ENCODE data around the gene IMMP2L.

Gene IMMP2L

GRCh38 chr7:110803602-110804143 lies 758.6 kb downstream of the IMMP2L start:
- no peak for DNase-seq (ENCODE audit: low read depth)

DNA sequence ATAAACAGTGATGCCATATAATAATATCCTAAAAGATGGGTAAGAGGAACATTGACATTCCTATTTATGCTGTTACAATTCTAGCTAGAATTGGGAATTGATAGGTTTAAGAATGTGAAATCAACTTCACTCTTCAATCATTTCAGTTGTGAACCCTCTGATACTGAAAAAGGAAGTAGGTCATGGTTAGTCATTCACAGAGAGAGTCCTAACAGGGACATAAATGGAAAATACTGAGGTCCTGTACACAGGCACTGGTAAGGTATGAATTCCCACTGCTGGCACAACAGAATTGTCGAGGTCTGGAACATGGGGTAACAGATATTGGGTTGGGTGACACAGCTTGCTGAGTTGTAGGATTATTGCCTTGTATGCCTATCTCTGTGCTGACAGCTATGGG lies 760.8 kb downstream of the IMMP2L start:
- no peak for DNase-seq (ENCODE audit: low read depth)

GRCh38 chr7:110800984-110801383 lies 761.3 kb downstream of the IMMP2L start:
- no peak for DNase-seq (ENCODE audit: low read depth)

- DNase-seq (ENCODE audit: low read depth) = no peak
These were observed 764.6 kb downstream of the IMMP2L start for GRCh38 chr7:110797656-110798055.

GRCh38 chr7:110790992-110791391 lies 771.3 kb downstream of the IMMP2L start:
- no peak for DNase-seq (ENCODE audit: low read depth)

GRCh38 chr7:110786328-110786965 lies 775.8 kb downstream of the IMMP2L start:
- no peak for DNase-seq (ENCODE audit: low read depth)

- no peak for DNase-seq (ENCODE audit: low read depth)
These were observed 777.5 kb downstream of the IMMP2L start for GRCh38 chr7:110784749-110785148.

DNA sequence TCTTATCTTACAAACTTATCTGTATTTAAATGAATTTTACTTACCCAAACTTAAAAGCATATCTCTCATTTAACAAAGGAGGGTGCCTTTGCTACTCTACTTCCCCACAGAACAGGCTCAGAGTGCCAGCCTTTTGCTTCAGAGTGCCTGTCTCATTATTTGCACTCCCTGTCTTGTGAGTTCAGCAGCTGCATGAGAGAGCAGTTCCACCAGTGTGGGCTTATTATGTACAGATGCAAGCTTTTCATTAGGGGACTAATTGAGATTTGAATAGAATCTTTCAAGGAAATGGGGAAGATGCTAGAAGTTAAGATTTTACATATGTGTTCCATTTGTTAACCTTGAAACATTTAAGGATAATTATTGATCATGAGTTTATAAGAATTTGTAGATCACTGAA lies 781.6 kb downstream of the IMMP2L start:
- DNase-seq (ENCODE audit: low read depth) = no peak

DNA sequence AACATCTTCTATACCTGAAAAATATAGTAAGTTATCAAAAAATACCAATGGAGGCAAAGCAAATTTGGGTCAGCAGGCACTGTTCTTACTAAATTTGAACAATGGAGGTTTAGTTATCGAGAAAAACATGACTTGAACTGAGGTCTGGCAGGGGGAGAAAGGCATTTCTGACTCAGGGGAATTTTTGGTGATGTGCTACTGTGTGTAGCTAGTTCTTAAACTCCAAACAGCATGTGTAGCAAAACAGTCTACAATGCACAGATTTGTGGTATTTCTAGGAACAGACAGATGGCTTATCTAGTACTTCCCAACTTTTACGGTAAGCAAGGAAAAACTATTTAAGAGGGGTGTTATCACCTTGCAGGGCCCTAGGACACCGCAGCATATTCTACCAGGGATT lies 783.0 kb downstream of the IMMP2L start:
- no peak for DNase-seq (ENCODE audit: low read depth)

DNA sequence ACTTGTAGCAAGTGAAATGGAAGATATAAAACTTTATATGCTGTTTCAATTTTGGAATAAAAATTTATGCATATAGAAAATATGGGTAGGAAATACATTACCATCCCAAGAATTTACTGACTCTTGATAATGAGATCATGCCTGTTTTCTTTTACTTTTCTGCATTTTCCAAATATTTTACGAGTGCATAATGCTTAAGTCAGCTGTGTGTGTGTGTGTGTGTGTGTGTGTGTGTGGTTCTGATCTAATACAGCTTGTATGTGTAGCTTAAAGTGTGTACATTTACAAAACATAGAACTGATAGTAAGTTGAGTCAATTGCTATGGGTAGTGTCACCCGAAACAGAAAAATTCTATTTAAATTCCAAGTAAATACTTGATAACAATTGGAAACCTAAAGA lies 787.2 kb downstream of the IMMP2L start:
- DNase-seq (ENCODE audit: low read depth) = peak; percentile 38

- DNase-seq (ENCODE audit: low read depth) = no peak
These were observed 788.2 kb downstream of the IMMP2L start for GRCh38 chr7:110774071-110774470.

- no peak for DNase-seq (ENCODE audit: low read depth)
These were observed 789.7 kb downstream of the IMMP2L start for GRCh38 chr7:110772615-110773014.

DNA sequence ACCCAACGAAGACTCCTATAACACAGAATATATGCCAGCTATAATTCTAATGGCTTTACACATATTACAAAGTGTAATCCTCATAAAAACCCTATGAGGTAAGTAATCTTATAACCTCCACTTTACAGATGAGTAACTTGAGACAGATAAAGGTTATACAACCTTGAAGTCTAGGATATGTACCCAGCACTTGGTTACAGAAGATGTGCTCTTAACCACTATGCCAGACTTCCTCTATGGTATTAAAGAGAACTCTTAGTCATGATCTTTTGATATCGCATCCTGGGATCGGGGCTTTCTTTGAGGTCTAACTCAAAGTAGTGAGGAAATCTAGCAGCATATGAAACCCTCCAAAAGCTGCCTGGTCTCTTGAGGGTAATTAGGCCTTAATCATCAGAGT lies 790.6 kb downstream of the IMMP2L start:
- no peak for DNase-seq (ENCODE audit: low read depth)

- DNase-seq (ENCODE audit: low read depth) = no peak
These were observed 794.7 kb downstream of the IMMP2L start for GRCh38 chr7:110767550-110768110.

DNA sequence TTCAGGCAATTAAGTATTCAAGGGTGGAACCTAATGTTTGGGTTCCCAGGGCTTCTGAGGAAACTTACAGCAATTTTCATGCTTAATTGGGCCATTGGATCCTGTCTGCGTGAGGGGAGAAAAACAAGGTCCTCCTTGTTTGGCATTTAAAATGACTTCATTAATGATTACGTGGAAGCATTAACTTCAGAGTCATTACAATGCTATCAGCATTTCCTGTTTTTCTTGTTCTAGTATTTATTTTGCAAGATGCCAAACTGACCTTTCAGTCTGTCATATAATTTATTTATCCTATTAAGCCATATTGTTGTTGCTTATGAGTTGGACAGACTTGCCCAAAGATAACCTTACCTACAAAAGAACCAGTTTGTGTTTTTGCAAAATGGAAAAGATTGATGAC lies 795.4 kb downstream of the IMMP2L start:
- no peak for DNase-seq (ENCODE audit: low read depth)

- no peak for DNase-seq (ENCODE audit: low read depth)
These were observed 797.4 kb downstream of the IMMP2L start for GRCh38 chr7:110764852-110765251.

DNA sequence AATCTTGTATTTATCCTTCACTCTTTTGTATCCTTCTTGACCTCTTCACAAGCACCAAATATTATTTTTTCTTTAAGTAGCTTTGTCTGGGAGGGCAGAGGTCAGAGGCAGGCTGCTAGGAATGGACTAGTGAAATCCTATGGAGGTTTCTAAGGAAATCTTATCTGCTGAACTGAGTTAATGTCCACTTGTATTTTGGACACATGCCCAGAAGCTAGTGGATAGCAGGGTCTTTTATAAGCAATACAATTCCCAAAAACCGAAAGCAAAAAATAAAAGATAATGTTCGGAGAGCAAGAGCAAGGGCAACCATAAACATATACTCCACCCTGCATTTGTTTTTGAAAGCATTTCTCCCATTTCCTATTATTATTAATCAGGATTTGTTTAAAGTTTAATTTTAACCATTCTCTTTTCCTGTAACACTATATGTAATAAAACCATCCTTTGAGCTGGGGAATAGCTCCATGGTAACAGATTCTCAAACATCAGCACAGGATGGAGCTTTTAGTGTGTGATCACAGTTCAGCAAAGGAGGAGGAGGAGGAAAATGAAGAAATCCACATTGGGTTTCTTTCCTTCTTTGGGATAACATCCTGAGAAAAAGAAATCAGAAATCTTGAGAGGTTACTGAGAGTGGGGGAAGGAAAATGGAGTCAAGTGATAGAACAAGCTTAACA lies 799.6 kb downstream of the IMMP2L start:
- DNase-seq (ENCODE audit: low read depth) = no peak

DNA sequence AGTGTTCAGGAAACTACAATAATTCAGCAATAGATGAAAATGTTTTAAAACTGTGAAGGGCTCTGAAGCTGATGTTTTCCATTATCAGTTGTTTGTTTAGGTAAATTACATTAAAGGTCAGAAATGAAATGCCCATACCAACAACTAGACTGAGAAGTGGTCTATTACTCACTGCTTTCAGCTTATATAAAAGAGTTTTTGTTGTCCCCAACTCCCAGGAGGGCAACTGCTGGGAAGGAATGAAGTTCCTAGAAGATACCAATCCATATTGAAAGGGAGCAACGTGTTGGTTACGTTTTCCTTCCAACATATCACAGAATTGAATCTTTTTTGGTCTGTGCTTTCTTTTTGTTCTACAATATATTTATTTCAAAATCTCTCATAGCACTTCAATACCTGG lies 802.0 kb downstream of the IMMP2L start:
- DNase-seq (ENCODE audit: low read depth) = no peak

DNA sequence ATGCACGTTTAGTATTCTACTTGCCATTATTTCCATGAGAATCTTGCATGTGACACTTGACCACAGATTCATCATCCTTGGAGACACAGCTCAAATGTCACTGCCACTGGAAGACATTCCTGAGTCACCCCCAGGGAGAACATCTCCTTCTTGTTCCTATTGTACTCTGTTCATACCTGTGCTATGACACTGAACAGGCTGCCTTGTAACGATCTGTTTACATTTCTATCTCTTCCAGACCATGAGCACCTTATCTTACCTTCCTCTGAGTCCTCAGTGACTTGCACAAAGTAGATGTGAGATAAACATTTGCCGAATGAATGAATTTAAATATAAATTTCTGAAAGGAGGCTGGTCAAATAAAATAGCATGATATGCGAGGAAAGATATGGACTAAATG lies 803.2 kb downstream of the IMMP2L start:
- DNase-seq (ENCODE audit: low read depth) = peak; percentile 9

DNA sequence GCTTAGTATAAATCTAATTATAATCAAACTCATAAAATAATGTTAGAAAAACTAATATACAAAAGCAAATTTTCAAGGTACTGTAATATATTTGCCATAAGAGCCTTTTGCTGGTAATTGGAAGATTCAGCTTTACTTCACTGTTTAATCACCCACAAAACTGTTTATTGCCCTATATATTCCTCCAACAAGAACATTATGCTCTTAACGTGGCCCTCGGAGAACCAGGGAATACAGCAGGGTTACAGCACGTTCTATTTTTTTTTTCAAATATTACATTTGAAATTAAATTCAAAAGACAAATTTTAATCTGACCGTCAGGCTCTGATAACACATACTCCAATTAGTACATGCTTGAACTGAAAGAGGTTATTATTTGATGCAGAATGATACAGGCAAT lies 807.6 kb downstream of the IMMP2L start:
- DNase-seq (ENCODE audit: low read depth) = no peak

DNA sequence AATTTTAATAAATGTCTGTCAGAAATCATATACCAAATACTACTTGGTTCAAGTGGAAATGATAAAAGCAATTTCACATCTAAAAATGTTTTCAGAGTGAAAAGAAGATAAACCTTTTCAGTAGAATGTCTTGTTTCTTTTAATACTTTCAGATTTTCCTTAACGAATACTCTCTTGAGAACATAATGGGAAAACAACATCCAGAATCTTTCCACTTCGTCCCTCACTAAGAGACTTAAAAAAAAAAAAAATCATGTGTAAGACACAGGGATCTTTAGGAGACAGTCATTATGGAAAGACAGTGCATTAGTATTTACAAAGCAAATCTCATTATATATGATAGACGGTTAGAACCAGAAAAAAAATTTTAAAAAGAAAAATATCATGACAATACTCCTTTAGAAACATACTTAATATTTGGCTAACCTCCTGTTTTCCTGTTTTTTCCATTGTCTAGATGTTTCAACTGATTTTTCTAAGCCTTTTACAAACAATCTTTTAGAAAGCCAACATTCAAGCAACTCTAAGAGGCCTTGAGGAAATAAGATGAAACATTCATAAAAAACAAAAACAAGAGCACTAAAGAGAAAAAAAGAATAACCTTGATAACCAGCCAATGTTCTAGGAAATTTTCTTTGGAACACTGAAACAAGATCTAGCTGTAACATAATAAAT lies 811.2 kb downstream of the IMMP2L start:
- no peak for DNase-seq (ENCODE audit: low read depth)

DNA sequence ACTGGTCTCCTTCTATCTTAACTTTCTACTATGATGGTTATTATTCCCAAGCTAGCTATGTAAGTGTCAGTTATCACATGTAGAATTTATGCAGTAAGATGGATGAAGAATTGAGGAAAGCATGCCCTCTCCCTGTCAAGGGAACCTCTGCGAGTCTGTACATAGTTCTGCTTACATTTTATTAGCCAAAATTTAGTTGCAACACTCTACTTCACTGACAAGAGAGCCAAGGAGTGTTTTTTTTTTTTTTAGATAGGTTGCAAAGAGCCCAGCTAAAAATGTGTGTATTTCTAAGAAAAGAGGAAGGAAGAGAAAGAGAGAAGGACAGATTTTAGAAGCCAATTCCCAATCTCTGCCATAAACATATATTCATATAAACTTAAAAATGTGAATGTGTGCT lies 829.1 kb downstream of the IMMP2L start:
- no peak for DNase-seq (ENCODE audit: low read depth)

DNA sequence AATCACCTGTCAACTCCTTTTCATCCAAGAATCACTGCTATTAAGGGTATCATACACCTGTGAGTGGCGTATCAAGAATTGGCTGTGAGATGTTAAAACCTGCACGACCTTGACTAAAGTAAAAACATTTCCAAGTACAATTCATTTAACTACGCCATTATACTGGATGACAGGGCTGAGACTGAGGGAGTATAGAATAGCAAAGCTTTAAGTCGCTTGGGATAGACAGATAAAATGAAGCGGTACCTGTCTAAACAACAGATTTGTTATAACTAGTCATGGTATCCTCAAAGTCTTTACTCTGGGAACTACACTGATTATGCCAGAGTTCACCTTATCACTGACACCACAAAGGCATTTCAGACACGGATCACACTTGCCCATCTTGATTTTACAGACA lies 837.5 kb downstream of the IMMP2L start:
- DNase-seq (ENCODE audit: low read depth) = no peak

Data from ELR (cell line).